HG02943 (cell line): ENCODE results near the gene AFG3L2.

Source experiments
- ATAC-seq: cut with Tn5 transposase; IDR thresholded peaks from one replicate; pipeline ENCODE4 v1.9.1; 2021; ENCODE audit warnings: mild to moderate bottlenecking, low read depth, moderate library complexity; ENCODE audit not compliant: unreplicated experiment

Gene AFG3L2

GRCh38 chr18:12327510-12328178 is 49.4 kb downstream of the AFG3L2 start:
- ATAC-seq, result no peak

- no peak for ATAC-seq
Observed at GRCh38 chr18:12326711-12327460, 50.1 kb downstream of the AFG3L2 start.

GRCh38 chr18:12325726-12326245 is 51.2 kb downstream of the AFG3L2 start:
- no peak for ATAC-seq

- no peak for ATAC-seq
Observed at GRCh38 chr18:12324991-12325725, 51.9 kb downstream of the AFG3L2 start.

GRCh38 chr18:12321333-12321732 is 55.7 kb downstream of the AFG3L2 start:
- ATAC-seq, result peak; percentile 84

- no peak for ATAC-seq
Observed at GRCh38 chr18:12318857-12319256, 58.2 kb downstream of the AFG3L2 start.

GRCh38 chr18:12318334-12318697 is 58.7 kb downstream of the AFG3L2 start:
- ATAC-seq, result no peak

- no peak for ATAC-seq
Observed at GRCh38 chr18:12317664-12318333, 59.2 kb downstream of the AFG3L2 start.

- ATAC-seq, result no peak
Observed at GRCh38 chr18:12315911-12316310, 61.1 kb downstream of the AFG3L2 start.

- no peak for ATAC-seq
Observed at GRCh38 chr18:12315490-12315889, 61.5 kb downstream of the AFG3L2 start.

GRCh38 chr18:12314591-12315305 is 62.3 kb downstream of the AFG3L2 start:
- ATAC-seq, result no peak

GRCh38 chr18:12313530-12314245 is 63.3 kb downstream of the AFG3L2 start:
- no peak for ATAC-seq

- no peak for ATAC-seq
Observed at GRCh38 chr18:12312976-12313375, 64.1 kb downstream of the AFG3L2 start.

GRCh38 chr18:12310762-12311161 is 66.3 kb downstream of the AFG3L2 start:
- ATAC-seq, result no peak

- no peak for ATAC-seq
Observed at GRCh38 chr18:12309683-12310198, 67.3 kb downstream of the AFG3L2 start.

GRCh38 chr18:12308386-12309100 is 68.5 kb downstream of the AFG3L2 start:
- no peak for ATAC-seq

- ATAC-seq, result no peak
Observed at GRCh38 chr18:12307701-12308385, 69.2 kb downstream of the AFG3L2 start, which contains the start of gene TUBB6. TSS of gene TUBB6 (plus strand) at chr18:12308241. CDS start at chr18:12308293, 52 bp downstream.
